HuH-7.5 (cell line): ENCODE results near the gene DDA1.
A peak's percentile ranks its signal among the peaks of the same experiment; 100 is the strongest.
"Not testable (repeated sequence)": the region's sequence is repeated elsewhere in the genome, so short reads cannot be mapped to it uniquely, and the experiment has no call there.

Source experiments
- DNase-seq: peaks from one replicate; pipeline ENCODE4 v3.0.0; 2011; ENCODE audit warnings: low spot score

The DDA1 gene

GRCh38 chr19:17289489-17289888, 19.9 kb upstream of the DDA1 start:
- DNase-seq = peak; percentile 61

DNA sequence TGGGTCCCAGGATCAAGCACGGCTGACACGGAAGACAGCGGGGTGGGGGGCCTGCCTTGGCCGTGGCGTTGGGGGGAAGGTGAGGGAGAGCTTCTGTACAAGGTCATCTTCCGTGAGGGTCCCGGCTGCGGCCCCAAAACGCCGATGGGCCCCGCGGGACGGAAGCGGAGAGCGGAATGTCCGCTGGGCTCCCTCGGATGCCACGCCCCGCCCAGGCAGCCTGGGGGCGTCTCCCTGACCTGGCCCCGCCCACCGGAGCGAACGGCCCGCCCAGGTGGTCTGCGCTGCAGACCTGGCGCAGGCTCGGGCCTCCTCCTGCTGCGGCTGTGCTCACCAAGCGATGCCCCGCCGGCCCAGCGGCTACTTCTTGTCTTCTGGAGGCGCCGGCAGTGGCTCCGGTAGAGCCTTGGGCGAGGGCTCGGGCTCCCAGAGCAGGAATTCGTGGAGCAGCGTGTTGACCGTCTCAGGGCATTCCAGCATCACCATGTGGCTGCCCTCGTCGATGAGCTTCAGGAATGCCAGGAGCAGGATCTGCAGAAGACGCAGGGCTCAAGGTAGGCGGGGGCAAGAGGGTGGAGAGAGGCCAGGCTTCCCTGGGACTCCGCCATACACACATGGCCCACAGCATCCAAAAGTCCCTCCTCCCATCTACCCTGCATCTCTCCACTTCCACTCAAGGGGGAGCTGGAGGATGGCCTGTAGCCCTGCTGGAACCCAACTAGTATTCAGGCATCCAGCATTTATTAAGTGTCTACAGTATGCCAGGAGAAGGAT, 16.9 kb upstream of the DDA1 start:
- peak; percentile 92 for DNase-seq

GRCh38 chr19:17293605-17294004, 15.8 kb upstream of the DDA1 start:
- no peak for DNase-seq

GRCh38 chr19:17294051-17294891, 15.1 kb upstream of the DDA1 start:
- DNase-seq = no peak

GRCh38 chr19:17295551-17295950, 13.8 kb upstream of the DDA1 start:
- not testable (repeated sequence) for DNase-seq

- DNase-seq = no peak
Measured at GRCh38 chr19:17296273-17296672, 13.1 kb upstream of the DDA1 start.

DNA sequence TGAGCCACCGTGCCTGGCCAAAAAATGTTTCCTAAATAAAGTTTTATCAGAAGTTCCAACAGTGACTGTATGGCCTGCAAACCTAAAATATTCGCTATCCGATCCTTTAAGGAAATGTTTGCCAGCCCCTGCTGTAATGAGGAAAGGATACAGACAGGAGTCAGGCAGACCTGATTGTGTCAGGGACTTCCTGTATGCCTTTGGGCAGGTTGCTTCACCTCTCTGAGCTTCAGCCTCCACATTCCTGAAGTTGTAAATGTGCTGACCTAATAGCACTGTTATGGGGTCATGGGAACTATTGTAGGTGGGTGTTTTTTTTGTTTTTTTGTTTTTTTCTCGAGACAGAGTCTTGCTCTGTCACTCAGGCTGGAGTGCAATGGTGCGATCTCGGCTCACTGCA, 12.4 kb upstream of the DDA1 start:
- no peak for DNase-seq

DNA sequence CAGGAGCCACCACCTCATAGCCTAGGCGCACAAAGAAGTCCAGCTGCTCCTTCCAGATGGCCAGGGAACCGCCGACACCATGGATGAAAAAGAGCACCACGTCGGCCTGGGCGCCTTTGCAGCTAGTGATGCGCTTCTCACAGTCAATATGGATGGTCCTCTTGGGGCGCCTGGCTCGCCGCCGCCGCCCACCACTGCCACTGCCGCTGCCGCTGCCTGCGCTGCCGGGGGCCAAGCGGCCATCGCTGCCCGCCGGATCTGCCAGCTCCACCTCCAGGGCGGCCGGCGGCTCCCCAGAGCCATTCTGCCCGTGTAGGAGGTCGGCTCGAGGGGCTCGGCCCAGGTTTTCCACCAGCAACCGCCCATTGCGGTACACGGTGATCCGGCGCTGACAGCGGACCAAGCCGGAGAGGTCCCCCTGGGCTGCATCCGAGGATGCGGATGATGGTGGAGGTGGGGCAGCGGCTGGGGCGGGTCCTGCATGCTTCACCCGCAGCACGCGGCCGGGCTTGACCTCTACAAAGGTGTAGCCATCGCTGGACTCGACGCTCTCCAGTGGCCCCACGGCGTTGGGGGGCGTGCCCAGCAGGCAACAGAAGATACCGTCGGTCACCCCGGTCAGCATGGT, 8.3 kb upstream of the DDA1 start:
- no peak for DNase-seq

DNA sequence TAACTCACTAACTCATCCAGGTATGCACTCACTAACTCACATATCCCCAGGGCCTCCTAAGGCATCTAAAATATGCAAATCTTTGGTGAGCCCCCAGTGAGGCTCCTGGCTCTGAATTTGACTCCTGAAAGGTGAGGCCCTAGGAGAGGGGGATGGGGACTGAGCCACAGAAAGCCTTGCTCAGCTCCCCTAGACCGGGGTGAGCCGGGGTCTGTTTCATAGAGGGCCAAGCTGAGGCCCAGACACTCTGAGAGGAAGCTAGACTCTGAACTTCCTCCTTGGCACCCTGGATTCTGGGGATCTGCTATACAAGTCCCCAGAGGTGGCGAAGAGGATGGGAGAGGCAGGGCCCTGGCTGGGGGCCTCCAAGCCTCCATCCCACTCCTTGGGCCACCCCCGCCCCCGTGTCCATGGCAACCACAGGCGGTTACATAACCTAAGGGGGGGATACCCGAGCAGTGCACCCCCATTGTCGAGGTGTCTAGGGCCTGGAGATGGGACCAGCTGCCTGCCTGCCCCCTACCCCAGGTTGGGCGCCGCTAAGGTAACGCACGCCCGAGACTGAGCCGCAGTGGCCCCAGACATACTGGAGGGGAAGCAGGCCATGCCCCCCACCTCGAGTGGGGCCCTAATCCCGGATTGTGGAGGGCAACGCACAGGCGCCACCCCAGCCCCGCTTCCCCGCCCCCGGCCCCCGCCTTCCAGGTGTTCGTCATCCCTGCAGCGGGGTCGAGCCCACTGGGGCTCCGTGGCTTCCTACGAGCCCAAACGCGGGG, 6.8 kb upstream of the DDA1 start:
- DNase-seq = no peak

DNA sequence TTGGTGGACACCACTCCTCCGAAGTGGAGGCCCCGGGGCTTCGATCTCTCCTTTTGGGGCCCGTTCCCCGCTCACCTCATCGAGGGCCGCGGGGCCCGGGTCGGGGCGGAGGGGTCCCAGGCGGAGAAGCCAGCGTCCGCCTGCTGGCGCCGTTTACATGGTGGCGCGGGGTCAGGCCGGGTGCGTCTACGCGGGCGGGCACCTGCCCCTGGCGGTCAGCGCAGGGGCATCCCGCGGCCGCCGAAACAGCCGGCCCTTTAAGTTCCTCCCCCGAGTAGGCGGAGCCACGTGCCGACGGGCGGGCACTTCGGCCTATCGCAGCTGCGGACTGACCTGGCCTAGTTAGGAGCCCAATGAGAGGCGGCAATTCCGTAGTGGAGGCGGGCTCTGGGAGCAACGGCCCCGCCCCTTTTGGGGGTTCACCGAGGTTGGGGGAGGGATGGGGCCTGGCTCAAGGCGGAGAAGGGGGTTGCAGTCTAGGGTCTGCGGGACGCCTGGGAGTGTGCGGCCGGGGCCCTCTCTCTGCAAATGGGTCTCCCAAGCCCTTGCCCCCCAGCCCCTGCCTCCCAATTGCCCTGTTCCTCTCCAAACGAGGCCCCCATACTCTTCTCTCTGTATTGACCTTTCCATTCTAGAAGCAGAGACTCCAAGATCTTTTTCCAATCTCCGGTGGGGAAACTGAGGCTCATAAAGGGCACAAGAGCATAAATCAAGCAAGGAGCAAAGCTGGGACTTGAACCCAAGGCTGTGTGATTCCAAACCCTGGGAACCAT, 6.0 kb upstream of the DDA1 start, which contains the start of gene ABHD8:
Gene ABHD8 (minus strand): TSS at position 259 of the 773 bp plus-strand sequence. CDS start 1,809 bp downstream, outside the sequence.
- peak; percentile 98 for DNase-seq

- no peak for DNase-seq
Measured at GRCh38 chr19:17303940-17304267, 5.5 kb upstream of the DDA1 start.

DNA sequence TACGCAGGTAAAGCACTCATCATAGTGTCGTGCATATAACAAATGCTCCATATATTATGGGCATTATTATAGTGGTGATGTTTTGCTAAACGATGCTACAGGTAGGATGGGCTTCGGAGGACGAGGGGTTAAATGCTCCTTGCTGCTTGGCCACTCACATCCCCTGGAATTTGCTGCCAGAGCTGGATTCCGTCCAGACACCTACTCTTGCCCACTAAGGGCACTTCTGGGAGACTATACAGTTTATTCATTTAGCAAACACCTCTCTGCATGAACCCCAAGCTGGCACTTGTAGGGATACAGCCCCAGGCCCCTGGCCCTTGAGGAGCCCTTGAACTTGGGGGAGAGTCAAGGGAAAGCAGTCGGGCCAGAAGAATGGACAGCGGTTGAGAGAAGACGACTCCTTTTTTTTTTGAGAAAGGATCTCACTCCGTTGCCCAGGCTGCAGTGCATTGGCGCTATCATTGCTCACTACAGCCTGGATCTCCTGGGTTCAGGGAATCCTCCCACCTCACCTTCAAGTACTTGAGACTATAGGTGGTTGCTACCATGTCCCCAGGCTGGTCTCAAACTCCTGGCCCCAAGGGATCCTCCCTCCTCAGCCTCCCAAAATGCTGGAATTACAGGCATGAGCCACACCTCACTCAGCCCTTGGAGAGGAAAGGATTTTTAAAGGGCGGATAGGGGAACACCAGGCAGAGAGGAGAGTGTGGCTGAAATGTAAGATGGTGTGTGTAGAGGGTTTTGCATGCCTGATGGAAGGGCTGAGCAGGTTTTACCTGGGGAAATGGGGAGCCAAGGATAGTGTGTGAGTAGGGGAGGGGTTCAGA, 4.8 kb upstream of the DDA1 start:
- DNase-seq = no peak

DNA sequence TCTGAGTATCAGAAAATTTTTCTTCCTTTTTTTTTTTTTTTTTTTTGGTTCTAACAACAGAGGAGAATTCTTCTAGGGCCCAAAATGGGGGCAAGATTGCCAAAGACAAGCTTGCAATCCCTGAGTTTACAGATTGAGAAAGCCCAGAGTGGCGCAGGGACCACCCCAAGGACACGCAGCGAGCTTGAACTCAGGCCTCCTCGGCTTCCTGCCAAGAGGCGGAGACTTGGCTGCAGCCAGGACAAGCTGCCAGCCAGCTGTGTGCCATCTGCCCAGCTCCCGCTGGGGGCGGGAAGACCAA, 4.2 kb upstream of the DDA1 start:
- DNase-seq = no peak

DNA sequence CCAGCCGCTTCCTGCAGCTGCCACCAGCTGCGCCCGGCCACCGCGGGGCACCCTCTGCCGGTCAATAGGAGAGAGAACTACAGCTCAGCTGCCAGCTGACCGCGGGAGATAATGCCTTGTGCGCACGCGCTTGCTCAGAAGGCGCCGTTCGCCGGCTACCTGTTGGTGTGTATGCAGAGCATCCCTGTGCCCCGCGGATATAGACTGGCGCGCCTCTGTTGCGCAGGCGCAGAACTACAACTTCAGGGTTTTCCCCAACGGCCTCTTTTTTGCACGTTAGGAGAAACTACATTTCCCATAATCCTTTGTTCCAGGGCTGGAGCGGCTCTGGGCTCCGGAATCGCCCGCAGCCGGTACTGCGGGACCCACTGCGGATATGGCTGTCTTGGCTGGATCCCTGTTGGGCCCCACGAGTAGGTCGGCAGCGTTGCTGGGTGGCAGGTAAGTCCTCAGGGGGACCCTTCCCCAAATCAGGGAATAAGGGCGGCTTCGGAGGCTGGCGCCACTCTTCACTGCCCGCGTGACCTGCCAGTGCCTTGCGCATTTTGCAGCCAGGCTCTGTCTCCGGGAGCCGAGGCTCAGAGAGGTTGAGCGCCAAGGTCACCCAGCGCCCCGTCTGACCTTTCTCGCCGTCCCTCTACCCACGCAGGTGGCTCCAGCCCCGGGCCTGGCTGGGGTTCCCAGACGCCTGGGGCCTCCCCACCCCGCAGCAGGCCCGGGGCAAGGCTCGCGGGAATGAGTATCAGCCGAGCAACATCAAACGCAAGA, 3.7 kb upstream of the DDA1 start, which contains the start of gene MRPL34:
Gene MRPL34 (plus strand): TSS at position 356 of the 768 bp plus-strand sequence. CDS start 21 bp downstream, at position 377.
- DNase-seq = peak; percentile 94

DNA sequence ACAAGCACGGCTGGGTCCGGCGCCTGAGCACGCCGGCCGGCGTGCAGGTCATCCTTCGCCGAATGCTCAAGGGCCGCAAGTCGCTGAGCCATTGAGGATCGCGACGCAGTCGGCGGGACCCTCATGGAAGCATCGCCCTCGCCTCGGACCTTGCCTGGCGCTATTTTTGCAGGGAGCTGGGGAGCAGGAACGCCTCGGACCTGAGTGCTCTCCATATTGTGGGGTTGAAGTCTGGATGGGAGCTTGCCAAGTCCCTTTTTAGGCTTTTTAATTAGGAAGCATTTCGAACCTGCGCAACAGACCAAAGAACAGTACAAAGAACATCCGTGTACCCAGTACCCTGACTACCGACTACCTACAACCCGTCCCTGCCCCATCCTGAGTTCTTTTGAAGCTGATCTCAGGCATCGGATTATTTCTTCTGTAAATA, 3.1 kb upstream of the DDA1 start:
- DNase-seq = no peak

DNA sequence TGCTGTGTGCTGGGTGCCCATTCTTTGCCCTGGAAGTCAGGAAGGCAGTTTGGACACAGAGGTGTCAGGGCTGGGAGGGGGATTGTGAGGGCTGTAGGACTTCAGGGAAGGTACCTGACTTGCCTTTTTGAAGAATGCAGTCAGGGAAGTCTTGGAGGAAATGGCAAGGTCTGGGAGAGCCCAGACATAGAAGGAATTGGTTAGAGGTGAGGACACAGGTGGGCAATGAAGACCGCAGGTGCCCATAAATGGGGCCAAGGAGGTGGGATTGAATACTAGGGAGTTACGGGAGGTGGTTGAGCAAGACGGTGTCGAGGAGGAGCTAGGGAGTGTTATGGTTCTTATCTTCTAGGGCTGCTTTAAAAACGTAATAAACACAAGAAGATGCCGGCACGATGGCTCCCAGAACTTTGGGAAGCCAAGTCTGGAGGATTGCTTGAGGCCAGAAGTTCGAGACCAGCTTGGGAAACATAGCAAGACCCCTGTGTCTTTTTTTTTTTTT, 1.4 kb upstream of the DDA1 start:
- DNase-seq = no peak

DNA sequence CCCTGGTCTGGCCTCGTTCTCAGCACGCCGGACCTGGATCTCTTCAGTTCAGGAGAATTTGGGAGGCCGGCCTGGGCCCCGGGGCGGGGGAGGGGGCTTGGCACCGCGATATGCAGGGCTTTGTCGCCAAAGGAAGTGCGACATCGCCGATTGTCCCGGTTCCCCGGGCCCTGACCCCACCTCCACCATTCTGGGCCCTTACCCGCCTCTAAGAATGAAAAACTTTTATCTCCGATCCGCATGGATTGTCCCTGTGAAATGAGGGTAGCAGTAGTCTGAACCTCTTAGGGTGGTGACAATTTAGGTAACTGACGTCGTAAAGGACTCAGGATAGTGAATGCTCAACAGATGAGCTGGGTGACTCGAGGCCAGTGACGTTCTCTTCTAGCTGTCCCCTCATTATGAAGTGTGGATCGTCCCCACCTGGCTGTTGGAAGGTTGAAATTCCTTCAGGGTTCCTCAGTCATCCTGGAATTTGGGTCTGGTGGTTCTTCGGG, 650 bp downstream of the DDA1 start:
- no peak for DNase-seq

DNA sequence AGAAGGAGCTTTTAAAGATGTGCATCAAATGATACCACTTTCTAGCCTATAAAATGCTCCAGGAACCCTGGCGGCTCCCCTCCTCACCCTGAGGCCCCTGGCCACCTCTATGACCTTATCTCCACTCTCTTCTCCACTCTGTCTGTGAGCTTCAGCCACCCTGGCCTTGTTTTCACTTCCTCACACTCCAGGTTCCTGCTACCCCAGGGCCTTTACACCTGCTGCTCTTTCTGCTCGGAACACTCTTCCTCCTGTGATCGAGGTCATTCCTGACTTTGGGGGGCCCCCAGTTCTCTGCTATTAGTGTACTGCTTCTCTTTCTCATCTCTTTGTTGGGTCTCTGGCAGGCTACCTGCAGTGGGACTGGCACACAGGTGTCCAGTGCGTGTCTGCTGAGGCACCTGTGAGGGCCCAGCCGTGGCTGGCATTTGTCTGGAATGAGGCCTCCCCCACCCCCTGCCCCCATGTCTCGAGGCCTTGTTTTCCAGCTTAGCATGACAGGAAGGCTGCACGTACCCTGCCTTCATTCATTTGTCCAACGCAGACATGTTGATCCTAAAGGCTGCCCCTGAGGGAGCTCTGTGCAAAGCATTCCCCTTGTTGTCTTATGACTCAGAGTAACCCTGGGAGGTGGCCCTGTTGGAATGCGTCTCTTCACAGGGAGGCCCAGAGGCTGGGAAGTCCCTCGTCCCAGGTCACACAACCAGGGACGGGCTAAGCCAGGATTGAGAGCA, 2.3 kb downstream of the DDA1 start:
- no peak for DNase-seq
